AG09309 (cell line): ENCODE data around the gene PBX4.
"Not testable (repeated sequence)": the region's sequence is repeated elsewhere in the genome, so short reads cannot be mapped to it uniquely, and the experiment has no call there.

Experiments used
- DNase-seq: peaks from one replicate; pipeline ENCODE4 v3.0.0-alpha.2; 2010; ENCODE audit warnings: low read depth
- H3K4me3 ChIP-seq: 2 replicates; pipeline ENCODE4 v1.5.1; 2011; ENCODE audit warnings: mild to moderate bottlenecking, low read depth, low read length, moderate library complexity; ENCODE audit not compliant: control insufficient read depth
- CTCF ChIP-seq: IDR thresholded peaks from 2 replicates; pipeline ENCODE4 v1.5.1; 2011; ENCODE audit warnings: mild to moderate bottlenecking, low read depth, low read length, inconsistent platforms; ENCODE audit not compliant: insufficient read depth, control insufficient read depth; ENCODE audit errors: missing control alignments

Gene PBX4, protein sequence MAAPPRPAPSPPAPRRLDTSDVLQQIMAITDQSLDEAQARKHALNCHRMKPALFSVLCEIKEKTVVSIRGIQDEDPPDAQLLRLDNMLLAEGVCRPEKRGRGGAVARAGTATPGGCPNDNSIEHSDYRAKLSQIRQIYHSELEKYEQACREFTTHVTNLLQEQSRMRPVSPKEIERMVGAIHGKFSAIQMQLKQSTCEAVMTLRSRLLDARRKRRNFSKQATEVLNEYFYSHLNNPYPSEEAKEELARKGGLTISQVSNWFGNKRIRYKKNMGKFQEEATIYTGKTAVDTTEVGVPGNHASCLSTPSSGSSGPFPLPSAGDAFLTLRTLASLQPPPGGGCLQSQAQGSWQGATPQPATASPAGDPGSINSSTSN

GRCh38 chr19:19618219-19619051 is at the start of gene PBX4:
Gene PBX4, minus strand, starts transcription at chr19:19618687. Its CDS starts 58 bp downstream, at chr19:19618629.
- H3K4me3 ChIP-seq, result peak within 1 kb of the TSS; percentile 47
- TF ChIP-seq CTCF, result no peak
- DNase-seq, result peak; percentile 52

- DNase-seq, H3K4me3 ChIP-seq: not testable (repeated sequence)
Measured at GRCh38 chr19:19665420-19665948, 47.0 kb upstream of the PBX4 start.

DNA sequence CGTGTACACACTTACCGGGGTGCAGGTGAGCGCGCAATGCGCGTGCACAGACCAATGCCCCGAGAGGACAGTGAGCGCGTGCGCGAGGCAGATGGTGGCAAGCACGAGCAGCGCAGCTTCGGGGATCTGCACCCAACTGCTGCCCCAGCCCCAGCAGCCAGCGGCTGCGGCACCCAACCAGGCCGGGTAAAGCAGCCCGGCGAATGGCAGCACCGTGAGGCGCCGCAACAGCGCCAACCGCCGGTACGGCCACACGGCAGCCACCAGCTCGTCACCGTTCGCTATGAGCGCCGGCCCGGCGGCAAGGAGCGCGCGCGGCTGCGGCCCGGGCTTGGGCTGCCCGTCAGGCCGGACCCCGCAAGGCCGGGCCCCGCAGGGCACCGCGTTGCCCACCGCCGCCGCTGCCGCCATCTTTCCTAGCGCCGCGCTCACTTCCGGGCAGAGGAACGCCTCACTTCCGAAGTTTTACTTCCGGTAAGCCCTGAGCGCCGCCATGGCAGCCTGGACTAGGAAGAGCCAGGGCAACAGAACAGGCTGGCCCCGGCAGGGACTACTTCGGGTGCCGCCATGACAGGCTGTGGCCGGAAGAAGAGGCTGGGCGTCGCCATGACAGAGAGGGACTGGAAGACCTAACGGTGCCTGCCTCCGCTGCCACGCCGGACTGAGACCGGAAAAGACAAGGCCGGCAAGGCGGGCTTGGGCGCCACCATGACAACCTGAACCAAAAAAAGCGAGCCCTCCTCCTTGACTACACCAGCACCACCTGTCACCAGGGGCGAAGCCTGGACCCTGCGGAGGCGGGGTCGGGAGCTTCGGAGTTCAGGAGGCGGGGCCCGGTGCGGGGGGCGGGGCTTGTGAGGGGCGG is 45.0 kb upstream of the PBX4 start, which contains the start of gene ATP13A1:
TSS of gene ATP13A1 (minus strand) at position 421 of the 865 bp plus-strand sequence. CDS start at position 411, 10 bp downstream.
- H3K4me3 ChIP-seq, result peak within 1 kb of the TSS; percentile 95
- DNase-seq, result peak; percentile 83
- TF ChIP-seq CTCF, result no peak

DNA sequence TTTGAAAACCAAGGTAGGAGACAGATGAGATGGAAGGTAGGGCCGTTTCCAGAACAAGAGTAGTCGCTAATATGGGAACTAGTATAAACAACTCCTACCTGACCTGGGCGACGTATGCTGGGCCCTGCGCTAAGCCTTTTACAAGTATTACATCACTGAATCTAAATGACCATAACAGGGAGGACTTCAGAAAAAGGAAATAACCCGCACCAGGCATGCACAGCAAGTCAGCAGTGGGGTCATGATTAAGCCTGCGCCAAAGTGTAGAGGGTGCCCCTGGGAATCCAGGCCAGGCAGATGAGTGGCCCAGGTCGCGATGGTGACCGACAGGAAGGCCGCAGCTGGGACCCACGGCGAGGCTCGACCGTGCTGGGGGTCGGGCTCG is 44.4 kb upstream of the PBX4 start:
- DNase-seq, result no peak
- peak overlapping the region; percentile 95 for H3K4me3 ChIP-seq
- no peak for TF ChIP-seq CTCF

DNA sequence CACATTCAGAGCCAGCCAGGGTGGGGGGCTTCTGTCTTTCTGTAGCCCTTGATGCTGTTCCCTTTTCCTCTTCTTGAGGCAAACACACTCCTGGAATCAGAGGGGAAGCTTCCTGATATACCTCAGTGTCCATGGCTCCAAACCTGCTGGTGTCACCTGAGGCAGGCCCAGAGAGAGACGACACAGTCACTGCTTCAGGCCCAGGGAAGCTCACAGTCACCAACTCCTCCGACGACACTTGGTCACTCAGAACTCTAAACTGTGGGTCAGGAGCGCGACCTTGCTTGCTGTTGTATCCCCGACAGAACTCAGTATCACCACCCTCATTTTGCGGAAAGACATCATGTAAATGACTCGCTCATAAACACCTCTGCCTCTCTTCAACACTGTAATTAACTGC is 43.9 kb upstream of the PBX4 start:
- peak overlapping the region; percentile 95 for H3K4me3 ChIP-seq
- no peak for TF ChIP-seq CTCF

DNA sequence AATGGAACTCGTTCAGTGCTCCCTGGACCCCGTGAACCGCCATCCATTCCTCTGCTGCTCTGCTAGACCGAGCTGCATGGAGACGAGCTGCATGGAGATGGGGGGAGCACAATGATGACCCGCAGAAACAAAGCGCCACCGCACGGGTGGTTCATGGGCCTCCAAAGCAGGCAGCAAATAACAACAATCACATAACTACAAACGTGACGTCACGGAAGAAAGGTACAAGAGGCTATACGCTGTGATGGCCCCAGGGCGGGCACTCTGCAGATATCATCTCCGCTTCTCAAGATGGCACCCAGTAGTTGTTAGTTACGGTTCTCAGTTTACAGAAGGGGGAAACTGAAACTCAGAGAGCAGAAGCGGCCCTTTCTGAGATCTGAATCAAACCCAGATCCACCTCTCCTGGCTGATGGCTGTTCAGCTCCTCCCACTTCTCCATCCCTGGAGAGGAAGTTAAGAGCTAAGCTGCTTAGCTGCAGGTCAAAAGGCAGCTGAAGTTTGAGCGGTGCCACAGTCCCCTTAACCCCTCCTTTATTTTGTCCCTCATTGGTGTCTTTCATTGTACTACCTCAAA is 43.3 kb upstream of the PBX4 start:
- no peak overlapping the region for H3K4me3 ChIP-seq
- TF ChIP-seq CTCF, result no peak
- no peak for DNase-seq

More for the DNA sequence above, 43.9 kb upstream of the PBX4 start:
- DNase-seq, result no peak
